Measurements from ENCODE around the gene LYAR. TPM values are rescaled to one million over a fixed set of nuclear protein-coding genes. Genes with fewer than 3 reads are reported as not detected.

The LYAR gene
- total and polyA plus RNA-seq, 10 of the 15 experiments (the other 5 are each of a cell fraction or from before 2014, with no cell fraction given), result 18.3 to 85.4 (median 40.1) TPM

- TF ChIP-seq PKNOX1 (IDR thresholded peaks at IDR 0.05) (no peak), CREM (IDR thresholded peaks at IDR 0.05; ENCODE audit: low read depth) (no peak), MEF2B (IDR thresholded peaks at IDR 0.05; ENCODE audit: partially characterized antibody, poor library complexity, severe bottlenecking) (no peak), NFIC (IDR thresholded peaks at IDR 0.05; ENCODE audit: low read depth, low read length) (no peak), HDAC6 (IDR thresholded peaks at IDR 0.05; ENCODE audit: unreplicated experiment) (no peak)
Measured at GRCh38 chr4:4339504-4340085, 49.6 kb upstream of the LYAR start (continued).

- no TSS peak for BruUV-seq (replicated peaks)
- Histone ChIP-seq H3K9ac (ENCODE audit: control insufficient read depth, insufficient read depth, low read length) (no peak overlapping the region), H3K9me3 (replicated peaks; ENCODE audit: control insufficient read depth, insufficient read depth, low read length) (no peaks in the 10 kb centered on the region), H2AFZ (ENCODE audit: control insufficient read depth, low read depth, low read length) (no peak overlapping the region), H3K4me3 (no peak overlapping the region), H3K79me2 (ENCODE audit: control insufficient read depth, insufficient read depth, low read length) (no peaks in the 10 kb centered on the region), H3K4me2 (ENCODE audit: control insufficient read depth, insufficient read depth) (no peak overlapping the region), H3K27ac (ENCODE audit: control insufficient read depth, insufficient read depth) (no peak overlapping the region), H4K20me1 (ENCODE audit: control insufficient read depth, insufficient read depth) (no peaks in the 10 kb centered on the region), H3K27me3 (replicated peaks in 1 of 2; ENCODE audit: control insufficient read depth in 2 of 2, insufficient read depth in 2 of 2, low read length in 1 of 2) (no peaks in the 10 kb centered on the region), H3K4me1 (ENCODE audit: control insufficient read depth, insufficient read depth, low read length) (peaks cover under 1% of the 10 kb centered on the region; the same call in 1 of the 2 replicates), H3K36me3 (ENCODE audit: control insufficient read depth in 2 of 2, insufficient read depth in 2 of 2, low read length in 1 of 2) (no peaks in the 10 kb centered on the region)
- WGBS (ENCODE audit: insufficient coverage, insufficient replicate concordance, low lambda C conversion rate, missing lambda C conversion rate), result 66% methylated on average over 11 of the region's 11 CpGs
- ATAC-seq (no peak), FAIRE-seq (no peak), DNase-seq (ENCODE audit: low read depth, low spot score) (no peak)
- in situ Hi-C loops (cut with MboI), result loop anchor here (5.0 to 25.0 kb wide), 2 partner anchors 86 to 351 kb away; no protein-coding TSS in a partner anchor
- intact Hi-C loops (cut with micrococcal nuclease; ENCODE audit: unreplicated experiment), result no loop called here
- ChIA-PET RAD21 (ENCODE audit: unreplicated experiment) (no interaction called here), POLR2A (interaction anchor here (0.7 kb wide), 1 partner anchor 78 kb away, joined by 3 read pairs; no protein-coding TSS in a partner anchor), CTCF (interaction anchor here (0.7 to 8.7 kb wide), 4 partner anchors 57 to 155 kb away, joined by 3 to 58 read pairs (median 5); no protein-coding TSS in a partner anchor), SMC1A (ENCODE audit: uncharacterized antibody, unreplicated experiment) (interaction anchor here (0.7 to 0.9 kb wide), 2 partner anchors 56 to 88 kb away, joined by 3 read pairs; no protein-coding TSS in a partner anchor)
- TF ChIP-seq TAF1 (IDR thresholded peaks at IDR 0.05; ENCODE audit: borderline replicate concordance, low read depth, low read length), result no peak
- TF ChIP-seq SP1 (IDR thresholded peaks at IDR 0.05; ENCODE audit: low read depth, low read length), result no peak
- no peak for TF ChIP-seq HDAC6 (IDR thresholded peaks at IDR 0.05; ENCODE audit: unreplicated experiment)
- TF ChIP-seq KDM1A (IDR thresholded peaks at IDR 0.05; ENCODE audit: borderline replicate concordance), result no peak
- TF ChIP-seq STAT1 (conservative IDR thresholded peaks at IDR 0.05), result no peak
- no peak for TF ChIP-seq NBN (IDR thresholded peaks at IDR 0.05)
- no peak for TF ChIP-seq ZZZ3 (IDR thresholded peaks at IDR 0.05; ENCODE audit: control insufficient read depth, insufficient read length, low read depth)
- no peak for TF ChIP-seq PKNOX1 (IDR thresholded peaks at IDR 0.05)
- no peak for TF ChIP-seq YY1 (IDR thresholded peaks at IDR 0.05; ENCODE audit: low read depth, low read length)
- no peak for TF ChIP-seq ETV6 (conservative IDR thresholded peaks at IDR 0.05 in 1 of 2, IDR thresholded peaks at IDR 0.05 in 1 of 2; ENCODE audit: borderline replicate concordance in 1 of 2, low read depth in 1 of 2)
- TF ChIP-seq SREBF2 (IDR thresholded peaks at IDR 0.05; ENCODE audit: low read length), result no peak
- TF ChIP-seq ZSCAN29 (IDR thresholded peaks at IDR 0.05), result no peak
- TF ChIP-seq E2F8 (IDR thresholded peaks at IDR 0.05; ENCODE audit: low read depth, partially characterized antibody), result no peak
Measured at GRCh38 chr4:4338210-4339001, 48.5 kb upstream of the LYAR start.
